SJCRH30 (cell line): ENCODE data around the gene PXN. TPM values are rescaled to one million over a fixed set of nuclear protein-coding genes. Genes with fewer than 3 reads are reported as not detected.
A peak's percentile ranks its signal among the peaks of the same experiment; 100 is the strongest.

ENCODE experiments used
- DNase-seq, 2 experiments: peaks; one replicate each; pipeline ENCODE4 v3.0.0-alpha.2; 2015 to 2020
- H3K27ac ChIP-seq: fragments of 250-450 bp; sonication (Bioruptor Pico); 2 replicates; pipeline ENCODE4 v1.5.1; 2020; ENCODE audit warnings: mild to moderate bottlenecking, moderate library complexity
- H3K27me3 ChIP-seq: fragments of 250-450 bp; sonication (Bioruptor Pico); 2 replicates; pipeline ENCODE4 v1.5.1; 2020; ENCODE audit warnings: mild to moderate bottlenecking, moderate library complexity
- H3K36me3 ChIP-seq: fragments of 250-450 bp; sonication (Bioruptor Pico); 2 replicates; pipeline ENCODE4 v1.5.1; 2020; ENCODE audit warnings: mild to moderate bottlenecking, moderate library complexity
- H3K4me1 ChIP-seq: fragments of 250-450 bp; sonication (Bioruptor Pico); 2 replicates; pipeline ENCODE4 v1.5.1; 2020; ENCODE audit warnings: mild to moderate bottlenecking, moderate library complexity
- H3K4me3 ChIP-seq: fragments of 250-450 bp; sonication (Bioruptor Pico); 2 replicates; pipeline ENCODE4 v1.5.1; 2020; ENCODE audit warnings: mild to moderate bottlenecking, moderate library complexity
- H3K9me3 ChIP-seq: fragments of 250-450 bp; sonication (Bioruptor Pico); replicated peaks from 2 replicates; pipeline ENCODE4 v1.5.1; 2020; ENCODE audit warnings: mild to moderate bottlenecking, moderate library complexity
- total RNA-seq: library from RNA; depleted of rRNA; stranded (reverse); fragments of >200 nt; shearing (Covaris generic); gene quantifications from 2 replicates; pipeline ENCODE4 v1.2.3, GENCODE V29; 2014; rRNA removed

Gene PXN
- total RNA-seq, result 23.2 and 29.7 TPM in 2 replicates

- no peaks in the 10 kb centered on the region for H3K36me3 ChIP-seq
- no peaks in the 10 kb centered on the region for H3K9me3 ChIP-seq
- peaks cover 25% of the 10 kb centered on the region for H3K4me1 ChIP-seq
- peak within 1 kb of the TSS; percentile 99 for H3K4me3 ChIP-seq
- H3K27me3 ChIP-seq, result no peaks in the 10 kb centered on the region
- peak within 1 kb of the TSS; percentile 57; the same call in 1 of the 2 replicates for H3K27ac ChIP-seq
- peak; percentile 82 to 83 for DNase-seq
Observed at GRCh38 chr12:120265473-120266179, at the start of gene PXN. Gene PXN, minus strand, starts transcription at chr12:120265730. Its CDS starts 101 bp downstream, at chr12:120265629.

GRCh38 chr12:120314220-120314619 is 48.7 kb upstream of the PXN start:
- Histone ChIP-seq H3K36me3 (no peaks in the 10 kb centered on the region), H3K27ac (no peak overlapping the region), H3K4me1 (0 out of 2 replicates have a peak, but pooled peaks cover 3% of the 10 kb centered on the region), H3K9me3 (no peaks in the 10 kb centered on the region), H3K4me3 (no peak overlapping the region), H3K27me3 (no peaks in the 10 kb centered on the region)
- peak in 1 of 2 experiments; percentile 17 for DNase-seq

DNA sequence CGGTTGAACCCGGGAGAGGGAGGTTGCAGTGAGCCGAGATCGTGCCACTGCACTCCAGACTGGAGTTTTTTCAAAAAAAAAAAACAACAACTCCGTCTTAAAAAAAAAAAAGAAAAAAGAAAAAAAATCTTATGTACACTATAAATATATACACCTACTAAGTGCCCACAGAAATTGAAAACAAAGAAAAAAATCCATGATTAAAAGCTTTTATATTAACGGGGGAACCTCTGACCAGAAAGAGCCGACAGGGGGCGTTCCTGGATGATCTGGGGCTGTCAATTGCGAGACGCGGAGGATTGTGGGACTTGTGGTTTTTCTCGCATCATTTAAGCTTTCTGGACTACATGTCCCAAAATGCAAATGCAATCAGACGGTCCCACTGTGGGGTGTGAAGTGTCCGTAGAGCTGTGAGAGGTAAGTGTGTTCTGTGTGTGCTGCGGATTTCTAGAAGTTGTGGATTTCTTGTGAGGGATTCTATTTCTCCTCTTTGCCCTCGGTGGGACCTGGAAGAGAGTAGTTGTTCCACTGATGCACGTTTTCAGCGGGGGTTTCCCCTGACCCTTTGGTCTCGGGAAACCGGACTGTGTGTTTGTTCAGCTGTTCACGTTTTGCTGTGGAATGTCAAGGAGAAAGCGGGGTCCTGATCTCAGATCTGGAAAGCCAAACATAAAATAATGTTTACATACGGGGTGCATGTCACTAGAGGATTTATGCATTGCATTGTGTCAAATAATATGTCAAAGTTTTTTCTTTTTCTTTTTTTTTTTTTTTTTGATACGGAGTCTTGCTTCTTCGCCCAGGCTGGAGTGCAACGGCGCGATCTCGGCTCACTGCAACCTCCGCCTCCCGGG is 36.7 kb upstream of the PXN start, which contains the start of gene SIRT4:
Gene SIRT4 (plus strand): TSS at position 360 of the 854 bp plus-strand sequence. CDS start 1,241 bp downstream, outside the sequence.
- H3K27ac ChIP-seq, result peak within 1 kb of the TSS; percentile 99
- H3K27me3 ChIP-seq, result no peaks in the 10 kb centered on the region
- DNase-seq, result peak; percentile 90 to 97
- H3K9me3 ChIP-seq, result no peaks in the 10 kb centered on the region
- H3K36me3 ChIP-seq, result no peaks in the 10 kb centered on the region
- H3K4me1 ChIP-seq, result no peaks in the 10 kb centered on the region
- peak within 1 kb of the TSS; percentile 75 for H3K4me3 ChIP-seq

GRCh38 chr12:120292661-120293531 is 27.4 kb upstream of the PXN start, which contains the start of gene RNU4-1:
Gene RNU4-1, minus strand, starts transcription at chr12:120293237.
- Histone ChIP-seq H3K27ac (peak within 1 kb of the TSS; percentile 100), H3K27me3 (peaks cover 3% of the 10 kb centered on the region; the same call in 1 of the 2 replicates), H3K4me1 (peaks cover 6% of the 10 kb centered on the region; the same call in 1 of the 2 replicates), H3K36me3 (no peaks in the 10 kb centered on the region), H3K4me3 (peak within 1 kb of the TSS; percentile 52), H3K9me3 (no peaks in the 10 kb centered on the region)
- peak; percentile 90 to 95 for DNase-seq

DNA sequence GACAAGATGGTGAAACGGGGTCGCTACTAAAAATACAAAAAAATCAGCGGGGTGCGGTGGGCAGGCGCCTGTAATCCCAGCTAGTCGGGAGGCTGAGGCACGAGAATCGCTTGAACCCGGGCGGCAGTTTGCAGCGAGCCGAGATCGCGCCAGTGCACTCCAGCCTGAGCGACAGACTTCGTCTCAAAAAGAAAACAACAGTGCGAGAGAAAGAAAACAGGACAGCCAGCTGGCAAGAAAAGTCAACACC is 26.8 kb upstream of the PXN start:
- peaks cover 3% of the 10 kb centered on the region; the same call in 1 of the 2 replicates for H3K27me3 ChIP-seq
- peak overlapping the region; percentile 52 for H3K4me3 ChIP-seq
- DNase-seq, result no peak
- peaks cover 6% of the 10 kb centered on the region; the same call in 1 of the 2 replicates for H3K4me1 ChIP-seq
- no peaks in the 10 kb centered on the region for H3K36me3 ChIP-seq
- H3K9me3 ChIP-seq, result no peaks in the 10 kb centered on the region
- H3K27ac ChIP-seq, result peak overlapping the region; percentile 100

DNA sequence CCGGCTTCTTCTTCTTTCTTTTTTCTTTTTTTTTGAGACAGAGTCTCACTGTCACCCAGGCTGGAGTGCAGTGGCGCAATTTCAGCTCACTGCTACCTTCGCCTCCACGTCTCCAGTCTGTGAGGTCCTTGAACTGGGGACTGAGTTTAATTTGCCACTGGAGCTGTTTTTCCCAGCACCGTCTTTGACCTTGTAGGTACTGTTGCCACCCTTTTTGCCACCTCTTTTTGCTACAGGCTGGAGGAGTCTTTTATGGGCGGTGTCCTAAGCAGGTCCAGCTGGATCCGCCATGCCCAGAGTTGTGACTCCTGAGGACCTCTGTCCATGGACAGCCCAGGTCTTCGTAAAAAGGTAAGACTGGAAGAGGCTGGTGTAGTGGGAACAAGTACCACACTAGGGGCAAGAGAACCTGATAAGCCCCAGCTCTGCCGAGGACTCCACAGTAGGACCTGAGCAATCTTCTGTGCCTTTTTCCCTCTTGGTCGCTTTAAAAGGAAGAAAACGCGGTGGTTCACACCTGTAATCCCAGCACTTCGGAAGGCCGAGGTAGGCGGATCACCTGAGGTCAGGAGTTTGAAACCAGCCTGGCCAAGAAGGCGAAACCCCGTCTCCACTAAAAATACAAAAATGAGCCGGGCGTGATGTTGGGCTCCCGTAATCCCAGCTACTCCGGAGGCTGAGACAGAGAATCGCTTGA is 25.2 kb upstream of the PXN start:
- Histone ChIP-seq H3K4me1 (peaks cover 6% of the 10 kb centered on the region; the same call in 1 of the 2 replicates), H3K9me3 (no peaks in the 10 kb centered on the region), H3K4me3 (peak overlapping the region; percentile 33), H3K27ac (peak overlapping the region; percentile 100), H3K27me3 (peaks cover 3% of the 10 kb centered on the region; the same call in 1 of the 2 replicates), H3K36me3 (no peaks in the 10 kb centered on the region)
- peak in 1 of 2 experiments; percentile 73 for DNase-seq

DNA sequence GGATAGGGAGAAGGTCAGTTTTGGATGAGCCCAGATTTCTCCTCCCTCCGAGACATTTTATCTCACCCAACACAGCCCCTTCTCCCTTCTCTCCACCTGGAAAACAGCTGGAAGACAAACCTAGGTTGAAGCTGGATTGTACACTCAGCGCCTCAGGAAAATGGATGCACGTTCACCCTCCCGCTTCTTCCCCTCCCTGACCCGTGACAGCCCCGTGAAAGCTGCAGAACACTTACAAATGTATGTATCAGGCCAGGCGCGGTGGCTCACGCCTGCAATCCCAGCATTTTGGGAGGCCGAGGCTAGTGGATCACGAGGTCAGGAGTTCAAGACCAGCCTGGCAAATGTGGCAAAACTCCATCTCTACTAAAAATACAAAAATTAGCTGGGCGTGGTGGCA is 22.0 kb upstream of the PXN start:
- no peak for DNase-seq
- Histone ChIP-seq H3K27me3 (peaks cover 3% of the 10 kb centered on the region; the same call in 1 of the 2 replicates), H3K4me3 (no peak overlapping the region), H3K9me3 (no peaks in the 10 kb centered on the region), H3K4me1 (peaks cover 6% of the 10 kb centered on the region; the same call in 1 of the 2 replicates), H3K27ac (no peak overlapping the region), H3K36me3 (no peaks in the 10 kb centered on the region)

- Histone ChIP-seq H3K9me3 (no peaks in the 10 kb centered on the region), H3K36me3 (no peaks in the 10 kb centered on the region), H3K4me3 (no peak overlapping the region), H3K4me1 (peaks cover 6% of the 10 kb centered on the region; the same call in 1 of the 2 replicates), H3K27ac (no peak overlapping the region), H3K27me3 (peaks cover 3% of the 10 kb centered on the region; the same call in 1 of the 2 replicates)
- no peak for DNase-seq
Observed at GRCh38 chr12:120286768-120287490, 21.4 kb upstream of the PXN start.

- Histone ChIP-seq H3K4me1 (no peaks in the 10 kb centered on the region; the same call in 1 of the 2 replicates), H3K36me3 (no peaks in the 10 kb centered on the region), H3K27me3 (no peaks in the 10 kb centered on the region), H3K27ac (no peak overlapping the region), H3K4me3 (no peak overlapping the region), H3K9me3 (no peaks in the 10 kb centered on the region)
- no peak for DNase-seq
Observed at GRCh38 chr12:120284381-120284780, 18.9 kb upstream of the PXN start.

DNA sequence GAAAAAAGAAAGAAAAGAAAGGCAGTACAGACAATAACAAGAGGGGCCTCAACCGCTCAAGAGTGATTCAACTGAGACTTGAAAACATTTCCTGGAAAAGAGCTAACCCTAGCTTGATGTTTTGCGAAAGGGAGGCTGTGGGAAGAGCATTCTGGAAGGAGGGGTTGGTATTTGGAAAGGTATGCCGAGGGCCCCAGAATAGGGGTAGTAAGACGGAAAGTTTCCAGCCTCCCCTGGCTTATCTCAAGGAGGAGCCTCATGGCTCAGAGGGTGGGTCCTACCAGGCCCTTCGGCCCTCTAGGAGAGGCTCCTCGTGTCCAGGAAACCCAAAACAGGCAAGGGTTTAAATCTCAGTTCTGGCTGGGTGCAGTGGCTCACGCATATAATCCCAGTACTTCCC is 17.8 kb upstream of the PXN start:
- DNase-seq, result no peak

GRCh38 chr12:120278137-120279069 is 12.9 kb upstream of the PXN start:
- DNase-seq, result no peak
- Histone ChIP-seq H3K9me3 (no peaks in the 10 kb centered on the region; the same call in 1 of the 2 replicates), H3K4me3 (no peak overlapping the region), H3K36me3 (no peaks in the 10 kb centered on the region), H3K4me1 (no peaks in the 10 kb centered on the region), H3K27me3 (no peaks in the 10 kb centered on the region), H3K27ac (no peak overlapping the region)

More for the DNA sequence above, 17.8 kb upstream of the PXN start:
- Histone ChIP-seq H3K4me1 (no peaks in the 10 kb centered on the region; the same call in 1 of the 2 replicates), H3K4me3 (no peak overlapping the region), H3K27me3 (no peaks in the 10 kb centered on the region), H3K9me3 (no peaks in the 10 kb centered on the region; the same call in 1 of the 2 replicates), H3K36me3 (no peaks in the 10 kb centered on the region), H3K27ac (no peak overlapping the region)

DNA sequence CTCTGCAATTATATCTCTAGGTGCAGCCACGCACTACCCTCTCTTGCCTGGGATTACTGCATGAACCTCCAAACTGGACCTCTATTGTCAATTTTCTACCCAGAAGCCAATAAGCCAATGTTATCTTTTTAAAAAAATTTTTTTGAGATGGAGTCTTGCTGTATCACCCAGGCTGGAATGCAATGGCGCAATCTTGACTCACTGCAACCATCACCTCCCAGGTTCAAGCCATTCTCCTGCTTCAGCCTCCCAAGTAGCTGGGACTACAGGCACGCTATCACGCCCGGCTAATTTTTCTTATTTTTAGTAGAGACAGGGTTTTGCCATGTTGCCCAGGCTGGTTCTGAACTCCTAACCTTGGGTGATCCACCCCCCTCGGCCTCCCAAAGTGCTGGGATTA is 11.2 kb upstream of the PXN start:
- no peaks in the 10 kb centered on the region; the same call in 1 of the 2 replicates for H3K9me3 ChIP-seq
- no peaks in the 10 kb centered on the region for H3K4me1 ChIP-seq
- no peak overlapping the region for H3K4me3 ChIP-seq
- no peak overlapping the region for H3K27ac ChIP-seq
- DNase-seq, result no peak
- no peaks in the 10 kb centered on the region for H3K36me3 ChIP-seq
- no peaks in the 10 kb centered on the region for H3K27me3 ChIP-seq
